NCI-H146 (cell line): ENCODE measurements around the gene HJURP.

ENCODE experiments used
- DNase-seq: peaks from one replicate; lab custom pipeline; 2025; lab: John Stamatoyannopoulos, UW

HJURP gene

GRCh38 chr2:233791883-233792329 lies 62.4 kb downstream of the HJURP start:
- no peak for DNase-seq

GRCh38 chr2:233791151-233791882 lies 63.0 kb downstream of the HJURP start:
- no peak for DNase-seq

GRCh38 chr2:233789554-233789953 lies 64.8 kb downstream of the HJURP start:
- no peak for DNase-seq
